PC-9 (cell line): ENCODE measurements around the gene MED9. TPM values are rescaled to one million over a fixed set of nuclear protein-coding genes. Genes with fewer than 3 reads are reported as not detected.

Source experiments
- BruUV-seq: library from RNA; stranded (reverse); fragments of 400-500 nt; replicated peaks from 2 replicates; lab custom pipeline; 2021; lab: Mats Ljungman, UMichigan
- CTCF ChIA-PET: fragments of 300-600 bp; sonication (Branson Sonifier 250); formaldehyde crosslinking; loops from one replicate; lab custom pipeline; 2022; ENCODE audit warnings: antibody characterized with exemption; lab: Charles Lee
- POLR2A ChIA-PET: fragments of 300-600 bp; sonication (Branson Sonifier 250); formaldehyde crosslinking; loops from one replicate; lab custom pipeline; 2022; ENCODE audit warnings: antibody characterized with exemption; ENCODE audit not compliant: unreplicated experiment; lab: Charles Lee
- DNase-seq, 2 experiments: peaks; one replicate each; pipeline versions ENCODE4 v3.0.0 to v3.0.0-alpha.2; 2015 to 2022; ENCODE audit warnings: mixed read lengths in 1 of 2
- H2AFZ ChIP-seq: fragments of 200-600 bp; sonication (generic); 2 replicates; pipeline ENCODE4 v1.8.1; 2017; ENCODE audit warnings: antibody characterized with exemption
- H3F3A ChIP-seq: fragments of 200-600 bp; sonication (generic); 2 replicates; pipeline ENCODE4 v1.8.1; 2017; ENCODE audit warnings: antibody characterized with exemption, mild to moderate bottlenecking, low read depth; ENCODE audit not compliant: insufficient read depth
- H3K27ac ChIP-seq: fragments of 200-600 bp; sonication (generic); 2 replicates; pipeline ENCODE4 v1.6.1; 2016; ENCODE audit warnings: mixed run types
- H3K27me3 ChIP-seq: fragments of 200-600 bp; sonication (generic); 2 replicates; pipeline ENCODE4 v1.6.1; 2016; ENCODE audit warnings: low read depth, mixed run types; ENCODE audit not compliant: insufficient read depth
- H3K36me3 ChIP-seq: fragments of 200-600 bp; sonication (generic); 2 replicates; pipeline ENCODE4 v1.6.1; 2016; ENCODE audit warnings: low read depth, mixed run types
- H3K4me1 ChIP-seq: fragments of 200-600 bp; sonication (generic); replicated peaks from 2 replicates; pipeline ENCODE4 v1.6.1; 2016; ENCODE audit warnings: mixed run types; ENCODE audit not compliant: insufficient read depth
- H3K4me2 ChIP-seq: fragments of 200-600 bp; sonication (generic); 2 replicates; pipeline ENCODE4 v1.6.1; 2017; ENCODE audit warnings: mixed run types
- H3K4me3 ChIP-seq: fragments of 200-600 bp; sonication (generic); 2 replicates; pipeline ENCODE4 v1.6.1; 2016; ENCODE audit warnings: mixed run types
- H3K79me2 ChIP-seq: fragments of 200-600 bp; sonication (generic); 2 replicates; pipeline ENCODE4 v1.6.1; 2017; ENCODE audit warnings: low read depth, mixed run types
- H3K9me2 ChIP-seq: fragments of 200-600 bp; sonication (generic); 2 replicates; pipeline ENCODE4 v1.8.1; 2017; ENCODE audit warnings: mild to moderate bottlenecking; ENCODE audit not compliant: insufficient read depth
- H3K9me3 ChIP-seq: fragments of 200-600 bp; sonication (generic); 2 replicates; pipeline ENCODE4 v1.8.1; 2016; ENCODE audit warnings: low read depth; ENCODE audit not compliant: insufficient read depth
- H4K20me1 ChIP-seq: fragments of 200-600 bp; sonication (generic); 2 replicates; pipeline ENCODE4 v1.8.1; 2017; ENCODE audit not compliant: insufficient read depth
- CTCF ChIP-seq: fragments of 200-600 bp; sonication (generic); conservative IDR thresholded peaks from 2 replicates; pipeline ENCODE4 v1.6.1; 2017; ENCODE audit warnings: mixed run types, antibody characterized with exemption, mild to moderate bottlenecking, moderate library complexity
- EZH2 ChIP-seq: fragments of 200-600 bp; sonication (generic); IDR thresholded peaks from 2 replicates; pipeline ENCODE4 v1.8.0; 2017; ENCODE audit warnings: antibody characterized with exemption, low read depth
- intact Hi-C: fragments of 100-400 bp; cut with micrococcal nuclease; formaldehyde crosslinking; loops from one replicate; pipeline ENCODE4 v1.10.0; 2022; ENCODE audit not compliant: unreplicated experiment
- total RNA-seq: library from RNA; stranded (reverse); gene quantifications from 2 replicates; pipeline ENCODE4 v1.2.3, GENCODE V29; 2021

The MED9 gene
- total RNA-seq, 1 experiment from 2014 or later = 15.8 TPM

GRCh38 chr17:17540278-17540906 is 63.6 kb downstream of the MED9 start:
- no TSS peak for BruUV-seq
- no peaks in the 10 kb centered on the region for H3K79me2 ChIP-seq
- H4K20me1 ChIP-seq = peaks cover 36% of the 10 kb centered on the region; the same call in 1 of the 2 replicates
- ChIA-PET POLR2A (no interaction called here), CTCF (no interaction called here)
- H3K27me3 ChIP-seq = no peaks in the 10 kb centered on the region
- no peak overlapping the region for H2AFZ ChIP-seq
- H3K9me2 ChIP-seq = no peaks in the 10 kb centered on the region
- TF ChIP-seq EZH2 (no peak), CTCF (no peak)
- H3K4me1 ChIP-seq = peaks cover 21% of the 10 kb centered on the region
- no peak for DNase-seq
- peaks cover 20% of the 10 kb centered on the region for H3F3A ChIP-seq
- H3K36me3 ChIP-seq = no peaks in the 10 kb centered on the region
- H3K9me3 ChIP-seq = no peaks in the 10 kb centered on the region
- H3K4me3 ChIP-seq = no peak overlapping the region
- no peak overlapping the region for H3K4me2 ChIP-seq
- no peak overlapping the region for H3K27ac ChIP-seq
- intact Hi-C loops = no loop called here

DNA sequence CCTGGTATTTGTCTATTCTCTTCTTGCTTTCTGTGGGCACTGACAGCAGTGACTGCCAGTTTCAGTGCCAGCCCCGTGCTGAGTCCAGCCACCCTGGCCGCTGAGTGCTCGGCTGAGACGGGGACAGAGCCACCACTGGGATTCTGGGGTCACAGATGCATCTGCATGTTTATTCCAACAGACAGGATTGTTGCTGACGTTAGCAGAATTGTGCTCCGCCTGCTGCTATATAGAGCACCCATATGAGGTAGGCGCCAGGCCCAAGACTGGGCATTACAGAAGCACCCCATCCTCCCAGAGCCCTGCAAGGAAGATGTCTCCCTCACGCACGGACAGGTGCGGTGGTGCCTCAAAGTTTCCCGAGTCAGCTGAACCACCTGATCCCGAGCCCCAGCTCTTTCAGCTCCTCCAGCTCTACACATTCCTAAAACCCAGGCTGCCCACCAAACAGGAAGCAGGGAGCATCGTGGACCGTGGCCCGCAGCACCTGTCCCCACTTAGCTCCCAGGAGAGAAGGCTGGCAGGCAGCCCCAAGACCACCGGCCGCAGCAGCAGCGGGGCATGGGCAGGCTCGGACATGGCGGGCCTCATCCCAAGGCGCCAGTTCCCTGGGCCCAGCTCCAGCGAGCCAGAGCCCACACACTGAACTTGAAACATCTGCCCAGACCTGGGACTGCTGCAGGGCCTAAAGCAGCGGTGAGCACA is 64.3 kb downstream of the MED9 start:
- H3K9me3 ChIP-seq = no peaks in the 10 kb centered on the region
- no peaks in the 10 kb centered on the region for H3K36me3 ChIP-seq
- BruUV-seq = no TSS peak
- H3K4me2 ChIP-seq = no peak overlapping the region
- DNase-seq = no peak
- peaks cover 34% of the 10 kb centered on the region; the same call in 1 of the 2 replicates for H4K20me1 ChIP-seq
- H2AFZ ChIP-seq = no peak overlapping the region
- H3K27me3 ChIP-seq = no peaks in the 10 kb centered on the region
- no peak overlapping the region for H3K27ac ChIP-seq
- H3F3A ChIP-seq = peaks cover 20% of the 10 kb centered on the region
- TF ChIP-seq EZH2 = no peak
- TF ChIP-seq CTCF = no peak
- ChIA-PET POLR2A (no interaction called here), CTCF (no interaction called here)
- no peak overlapping the region for H3K4me3 ChIP-seq
- intact Hi-C loops = no loop called here
- no peaks in the 10 kb centered on the region for H3K79me2 ChIP-seq
- peaks cover 21% of the 10 kb centered on the region for H3K4me1 ChIP-seq
- no peaks in the 10 kb centered on the region for H3K9me2 ChIP-seq

GRCh38 chr17:17541640-17542001 is 64.8 kb downstream of the MED9 start:
- DNase-seq = no peak
- intact Hi-C loops = no loop called here
- Histone ChIP-seq H2AFZ (no peak overlapping the region), H3K27ac (no peak overlapping the region), H3K4me3 (no peak overlapping the region), H4K20me1 (peaks cover 30% of the 10 kb centered on the region; the same call in 1 of the 2 replicates), H3K4me2 (no peak overlapping the region), H3K9me2 (no peaks in the 10 kb centered on the region), H3K9me3 (no peaks in the 10 kb centered on the region), H3K36me3 (no peaks in the 10 kb centered on the region), H3K4me1 (peaks cover 21% of the 10 kb centered on the region), H3F3A (peaks cover 20% of the 10 kb centered on the region), H3K27me3 (no peaks in the 10 kb centered on the region), H3K79me2 (no peaks in the 10 kb centered on the region)
- no TSS peak for BruUV-seq
- POLR2A ChIA-PET = interaction anchor here (0.7 kb wide), 1 partner anchor 53 kb away, joined by 3 read pairs; no protein-coding TSS in a partner anchor
- TF ChIP-seq EZH2 (no peak), CTCF (no peak)
- CTCF ChIA-PET = no interaction called here

Other genes starting within 250 kb of the MED9 start
- 38.5 and 38.8 TPM in 2 replicates for gene FLCN, start 239.8 kb upstream of the MED9 start, total RNA-seq
- 57.7 and 87.6 TPM in 2 replicates for gene COPS3, start 195.8 kb upstream of the MED9 start, total RNA-seq
- gene NT5M, start 173.6 kb upstream of the MED9 start, total RNA-seq = 6.2 and 9.6 TPM in 2 replicates
- gene RASD1, start 19.4 kb downstream of the MED9 start, total RNA-seq = 1.0 and 1.2 TPM in 2 replicates
- gene PEMT, start 114.7 kb downstream of the MED9 start, total RNA-seq = 61.2 and 107 TPM in 2 replicates
- gene RAI1, start 204.5 kb downstream of the MED9 start, total RNA-seq = 86.3 and 92.9 TPM in 2 replicates